Lung (tissue), 12 donors: ENCODE results near the gene BLTP2. TPM values are rescaled to one million over a fixed set of nuclear protein-coding genes. Genes with fewer than 3 reads are reported as not detected.

ENCODE experiments used
- ATAC-seq: fragments of 200-7000 bp; cut with Tn5 transposase; one replicate; pipeline ENCODE4 v1.9.1; 2020; ENCODE audit warnings: moderate number of reproducible peaks; ENCODE audit not compliant: insufficient read depth, low FRiP score
- DNase-seq, 3 donors: peaks; one replicate each; pipeline ENCODE4 v3.0.0-alpha.2; 2013 to 2017
- H3K27ac ChIP-seq, 2 donors: one replicate each; pipeline ENCODE4 v1.5.1; 2013; ENCODE audit warnings: mild to moderate bottlenecking in 2 of 2, moderate library complexity in 2 of 2, control low read depth in 1 of 2, inconsistent platforms in 1 of 2, low read depth in 1 of 2, low read length in 1 of 2
- H3K27me3 ChIP-seq, 3 donors: one replicate each; pipeline ENCODE4 v1.5.1; 2013; ENCODE audit warnings: low read length in 2 of 3; ENCODE audit not compliant: control insufficient read depth in 3 of 3, insufficient read depth in 3 of 3
- H3K36me3 ChIP-seq, 4 donors: one replicate each; pipeline ENCODE4 v1.5.1; 2013; ENCODE audit warnings: low read length in 4 of 4, mild to moderate bottlenecking in 1 of 4, moderate library complexity in 1 of 4; ENCODE audit not compliant: control insufficient read depth in 4 of 4, insufficient read depth in 4 of 4
- H3K4me1 ChIP-seq, 5 donors: one replicate each; pipeline ENCODE4 v1.5.1; 2013; ENCODE audit warnings: low read length in 5 of 5, mild to moderate bottlenecking in 2 of 5, moderate library complexity in 1 of 5; ENCODE audit not compliant: control insufficient read depth in 5 of 5, insufficient read depth in 5 of 5
- H3K4me3 ChIP-seq: one replicate; pipeline ENCODE4 v1.5.1; 2013; ENCODE audit warnings: mild to moderate bottlenecking, control low read depth, moderate library complexity
- H3K9ac ChIP-seq, 2 donors: one replicate each; pipeline ENCODE4 v1.5.1; 2013; ENCODE audit warnings: low read length in 2 of 2, control low read depth in 1 of 2; ENCODE audit not compliant: insufficient read depth in 1 of 2
- H3K9me3 ChIP-seq, 4 donors: one replicate each; pipeline ENCODE4 v1.5.1; 2013; ENCODE audit warnings: low read length in 3 of 4, mild to moderate bottlenecking in 1 of 4, moderate library complexity in 1 of 4; ENCODE audit not compliant: control insufficient read depth in 4 of 4, insufficient read depth in 3 of 4
- WGBS, 2 donors: extraction: QIAGEN DNeasy Blood & Tissue Kit; methylation state at CpG; one replicate each; pipeline ENCODE4 v1.1.7; 2013; 5-methylcytosine and 5-hydroxymethylcytosine counted together
- polyA plus RNA-seq, 2 donors: library from polyadenylated mRNA; stranded (reverse); fragments of 200-250 nt; gene quantifications; one replicate each; pipeline ENCODE4 v1.2.1, GENCODE V29; 2013
- total RNA-seq, 2 donors: library from RNA; depleted of rRNA in 1 of 2; stranded (reverse); fragments of >200 nt in 1 of 2; gene quantifications; one replicate each; pipeline ENCODE4 v1.2.1, GENCODE V29; 2014 to 2021
- TF ChIP-seq, protein P1 (sequence below): IDR thresholded peaks from 2 replicates; pipeline ENCODE4 v1.5.1; 2012; ENCODE audit warnings: mild to moderate bottlenecking; ENCODE audit errors: control extremely low read depth, extremely low read depth
- donor health status: control.
- donor health status: control.
- donor health status: Bipolar disorder and iron deficiency.
- donor health status: healthy.
- donor health status: DM: yes; HTN: yes; CAD: no.

Gene BLTP2
- total and polyA plus RNA-seq, 4 donors, result 23.4 to 147 (median 63.9) TPM

DNA sequence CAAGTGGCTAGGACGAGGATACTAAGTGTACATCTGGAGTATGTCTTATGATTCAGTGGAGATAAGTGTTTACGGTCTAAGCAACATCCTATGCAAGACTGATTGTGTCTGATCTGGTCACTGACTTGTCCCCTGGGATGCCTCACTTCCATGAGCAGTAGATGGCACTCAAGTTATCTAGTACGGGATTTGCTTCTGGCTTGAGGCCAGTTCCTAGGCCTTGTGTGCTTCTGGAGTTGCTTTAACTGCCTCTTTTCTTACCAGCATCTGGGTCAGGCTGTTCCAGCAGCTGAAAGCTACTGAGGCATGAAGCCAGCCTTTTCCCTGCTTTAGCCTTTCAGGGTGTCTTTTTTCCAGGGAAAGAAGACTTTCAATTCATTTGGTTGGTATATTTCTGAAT, 40.0 kb upstream of the BLTP2 start:
- no peaks in the 10 kb centered on the region for H3K27me3 ChIP-seq
- H3K4me1 ChIP-seq, result peaks cover 0 to 3% (median 0%) of the 10 kb centered on the region in 5 donors
- H3K9ac ChIP-seq, result no peak overlapping the region
- ATAC-seq, result no peak
- 60 to 80% methylated on average over 3 of the region's 3 CpGs for WGBS, 2 donors
- H3K9me3 ChIP-seq, result no peaks in the 10 kb centered on the region
- TF ChIP-seq, protein P1, sequence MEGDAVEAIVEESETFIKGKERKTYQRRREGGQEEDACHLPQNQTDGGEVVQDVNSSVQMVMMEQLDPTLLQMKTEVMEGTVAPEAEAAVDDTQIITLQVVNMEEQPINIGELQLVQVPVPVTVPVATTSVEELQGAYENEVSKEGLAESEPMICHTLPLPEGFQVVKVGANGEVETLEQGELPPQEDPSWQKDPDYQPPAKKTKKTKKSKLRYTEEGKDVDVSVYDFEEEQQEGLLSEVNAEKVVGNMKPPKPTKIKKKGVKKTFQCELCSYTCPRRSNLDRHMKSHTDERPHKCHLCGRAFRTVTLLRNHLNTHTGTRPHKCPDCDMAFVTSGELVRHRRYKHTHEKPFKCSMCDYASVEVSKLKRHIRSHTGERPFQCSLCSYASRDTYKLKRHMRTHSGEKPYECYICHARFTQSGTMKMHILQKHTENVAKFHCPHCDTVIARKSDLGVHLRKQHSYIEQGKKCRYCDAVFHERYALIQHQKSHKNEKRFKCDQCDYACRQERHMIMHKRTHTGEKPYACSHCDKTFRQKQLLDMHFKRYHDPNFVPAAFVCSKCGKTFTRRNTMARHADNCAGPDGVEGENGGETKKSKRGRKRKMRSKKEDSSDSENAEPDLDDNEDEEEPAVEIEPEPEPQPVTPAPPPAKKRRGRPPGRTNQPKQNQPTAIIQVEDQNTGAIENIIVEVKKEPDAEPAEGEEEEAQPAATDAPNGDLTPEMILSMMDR, result no peak
- H3K27ac ChIP-seq, result no peak overlapping the region
- peak; percentile 70 to 91 (median 87) for DNase-seq
- H3K36me3 ChIP-seq, result peaks cover 65 to 81% (median 76%) of the 10 kb centered on the region in 4 donors
- H3K4me3 ChIP-seq, result no peak overlapping the region

GRCh38 chr17:28682655-28683054, 37.7 kb upstream of the BLTP2 start:
- H3K36me3 ChIP-seq, result peaks cover 56 to 83% (median 67%) of the 10 kb centered on the region in 4 donors
- WGBS, 2 donors, result 95 to 98% methylated on average over 11 of the region's 11 CpGs

GRCh38 chr17:28675980-28676379, 31.0 kb upstream of the BLTP2 start:
- Histone ChIP-seq H3K27ac (no peak overlapping the region), H3K9me3 (no peaks in the 10 kb centered on the region), H3K27me3 (no peaks in the 10 kb centered on the region), H3K4me1 (no peaks in the 10 kb centered on the region), H3K9ac (no peak overlapping the region), H3K4me3 (no peak overlapping the region), H3K36me3 (peaks cover 58 to 71% (median 65%) of the 10 kb centered on the region in 4 donors)
- no peak for DNase-seq
- ATAC-seq, result no peak
- WGBS, 2 donors, result 88 to 89% methylated on average over 7 of the region's 7 CpGs
- TF ChIP-seq, protein P1, result no peak

More at GRCh38 chr17:28682655-28683054, 37.7 kb upstream of the BLTP2 start:
- TF ChIP-seq, protein P1, result no peak
- no peaks in the 10 kb centered on the region for H3K27me3 ChIP-seq
- no peak overlapping the region for H3K9ac ChIP-seq
- ATAC-seq (no peak), DNase-seq (no peak)
- H3K4me3 ChIP-seq, result no peak overlapping the region
- H3K9me3 ChIP-seq, result no peaks in the 10 kb centered on the region
- H3K4me1 ChIP-seq, result peaks cover 0 to 3% (median 0%) of the 10 kb centered on the region in 5 donors
- H3K27ac ChIP-seq, result no peak overlapping the region

DNA sequence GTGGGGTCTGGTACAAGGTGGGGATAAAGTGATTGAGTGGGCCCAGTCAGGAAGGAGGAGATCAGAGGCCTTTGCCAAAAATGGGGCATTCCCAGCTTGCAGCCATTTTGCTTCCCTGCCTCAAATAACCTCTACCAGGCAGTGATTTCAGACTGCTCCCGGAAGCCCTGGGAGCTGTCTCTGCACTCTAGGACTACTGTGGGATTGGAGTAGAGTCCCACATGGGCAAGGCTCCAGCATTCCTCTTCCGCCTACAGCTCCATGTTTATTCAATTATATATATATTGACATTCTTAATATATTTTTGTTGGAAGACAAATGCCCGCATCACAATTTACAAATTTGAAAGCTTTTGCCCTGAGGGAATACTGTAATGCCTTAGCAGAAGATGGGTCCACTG, 30.5 kb upstream of the BLTP2 start:
- no peak for ATAC-seq
- H3K4me1 ChIP-seq, result no peaks in the 10 kb centered on the region
- no peak for DNase-seq
- peaks cover 58 to 71% (median 64%) of the 10 kb centered on the region in 4 donors for H3K36me3 ChIP-seq
- TF ChIP-seq, protein P1, result no peak
- H3K27me3 ChIP-seq, result no peaks in the 10 kb centered on the region
- 87 to 98% methylated on average over 3 of the region's 3 CpGs for WGBS, 2 donors
- no peak overlapping the region for H3K4me3 ChIP-seq
- no peak overlapping the region for H3K27ac ChIP-seq
- no peaks in the 10 kb centered on the region for H3K9me3 ChIP-seq
- H3K9ac ChIP-seq, result no peak overlapping the region
